ENCODE data around the gene TRIB2. TPM values are rescaled to one million over a fixed set of nuclear protein-coding genes. Genes with fewer than 3 reads are reported as not detected.

TRIB2 gene
- polyA plus RNA-seq, 1 of the 3 experiments (the other 2 are of a cell fraction): 27.5 TPM

DNA sequence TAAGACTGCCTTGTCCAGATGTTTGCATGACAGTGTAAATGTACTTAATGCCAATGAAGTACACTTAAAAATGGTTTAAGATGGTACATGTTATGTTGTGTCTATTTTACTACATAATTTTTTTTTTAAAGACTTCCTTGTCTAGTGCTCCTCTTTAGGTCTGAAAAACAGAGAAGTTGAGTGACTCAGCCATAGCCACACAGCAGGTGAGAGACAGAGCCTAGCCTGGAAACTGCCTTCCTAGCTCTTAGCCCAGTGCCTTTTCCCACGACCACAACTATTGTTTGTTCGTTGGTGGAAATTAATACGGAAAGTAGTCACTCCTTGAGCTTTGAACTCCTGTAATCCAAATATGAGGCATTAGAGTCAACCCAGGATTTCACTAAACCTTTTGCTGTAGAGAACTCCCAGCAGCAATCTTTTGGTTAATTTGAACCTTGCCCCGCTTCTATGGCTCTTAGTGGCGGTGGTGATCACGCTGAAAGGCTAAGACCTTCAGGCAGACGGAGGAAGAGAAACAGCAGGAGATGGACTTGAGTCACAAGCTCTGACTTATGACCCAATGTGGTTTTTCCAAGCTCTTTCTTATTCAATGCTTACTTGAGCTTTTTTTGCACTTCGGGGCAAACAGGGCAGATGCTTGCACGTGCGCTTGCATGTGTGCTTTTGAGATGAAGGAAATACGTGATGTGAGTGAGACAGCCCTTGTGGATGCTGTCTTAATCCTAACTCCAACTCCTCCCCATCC is 21.2 kb downstream of the TRIB2 start:
- Histone ChIP-seq H3K4me3 (ENCODE audit: low read depth in 2 of 2, low read length in 1 of 2) (no peak overlapping the region), H2AFZ (ENCODE audit: low read depth) (no peak overlapping the region), H3K4me2 (no peak overlapping the region), H3K79me2 (ENCODE audit: insufficient read depth) (peaks cover 73% of the 10 kb centered on the region), H3K9me2 (no peaks in the 10 kb centered on the region), H3K27ac (ENCODE audit: low read depth in 2 of 2, low read length in 1 of 2) (no peak overlapping the region), H4K20me1 (ENCODE audit: insufficient read depth) (peaks cover 99% of the 10 kb centered on the region), H3K9me3 (no peaks in the 10 kb centered on the region), H3K36me3 (replicated peaks in 1 of 2; ENCODE audit: control insufficient read depth in 1 of 2, insufficient read depth in 2 of 2, low read length in 1 of 2) (peaks cover 62 to 88% of the 10 kb centered on the region in 2 experiments), H3K9ac (no peak overlapping the region), H3K27me3 (ENCODE audit: insufficient read depth) (no peaks in the 10 kb centered on the region), H3K4me1 (ENCODE audit: control insufficient read depth in 1 of 2, insufficient read depth in 2 of 2, low read depth in 1 of 2, low read length in 1 of 2) (peaks cover 10 to 19% of the 10 kb centered on the region in 2 experiments; a peak in 2 of 4 replicates), H3F3A (replicated peaks; ENCODE audit: insufficient read depth) (peaks cover 7% of the 10 kb centered on the region)
- DNase-seq: no peak
- POLR2A ChIA-PET: no interaction called here
- CTCF ChIA-PET: interaction anchor here (0.8 to 3.3 kb wide), 6 partner anchors 9 to 909 kb away, joined by 3 to 16 read pairs (median 6); no protein-coding TSS in a partner anchor
- WGBS (ENCODE audit: low lambda C conversion rate): 87% methylated on average over 11 of the region's 11 CpGs
- no peak for TF ChIP-seq CHD2 (IDR thresholded peaks at IDR 0.05; ENCODE audit: low read length, partially characterized antibody)
- no peak for TF ChIP-seq EP300 (IDR thresholded peaks at IDR 0.05; ENCODE audit: borderline replicate concordance in 1 of 2, low read depth in 1 of 2, low read length in 1 of 2)
- TF ChIP-seq, protein P1, sequence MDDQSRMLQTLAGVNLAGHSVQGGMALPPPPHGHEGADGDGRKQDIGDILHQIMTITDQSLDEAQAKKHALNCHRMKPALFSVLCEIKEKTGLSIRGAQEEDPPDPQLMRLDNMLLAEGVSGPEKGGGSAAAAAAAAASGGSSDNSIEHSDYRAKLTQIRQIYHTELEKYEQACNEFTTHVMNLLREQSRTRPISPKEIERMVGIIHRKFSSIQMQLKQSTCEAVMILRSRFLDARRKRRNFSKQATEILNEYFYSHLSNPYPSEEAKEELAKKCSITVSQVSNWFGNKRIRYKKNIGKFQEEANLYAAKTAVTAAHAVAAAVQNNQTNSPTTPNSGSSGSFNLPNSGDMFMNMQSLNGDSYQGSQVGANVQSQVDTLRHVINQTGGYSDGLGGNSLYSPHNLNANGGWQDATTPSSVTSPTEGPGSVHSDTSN (IDR thresholded peaks at IDR 0.05): no peak
- no peak for TF ChIP-seq TCF12 (IDR thresholded peaks at IDR 0.05)
- TF ChIP-seq RFX5 (IDR thresholded peaks at IDR 0.05; ENCODE audit: low read length): no peak
- no peak for TF ChIP-seq RCOR1 (IDR thresholded peaks at IDR 0.05; ENCODE audit: low read length)
- no peak for TF ChIP-seq JUND (IDR thresholded peaks at IDR 0.05)

DNA sequence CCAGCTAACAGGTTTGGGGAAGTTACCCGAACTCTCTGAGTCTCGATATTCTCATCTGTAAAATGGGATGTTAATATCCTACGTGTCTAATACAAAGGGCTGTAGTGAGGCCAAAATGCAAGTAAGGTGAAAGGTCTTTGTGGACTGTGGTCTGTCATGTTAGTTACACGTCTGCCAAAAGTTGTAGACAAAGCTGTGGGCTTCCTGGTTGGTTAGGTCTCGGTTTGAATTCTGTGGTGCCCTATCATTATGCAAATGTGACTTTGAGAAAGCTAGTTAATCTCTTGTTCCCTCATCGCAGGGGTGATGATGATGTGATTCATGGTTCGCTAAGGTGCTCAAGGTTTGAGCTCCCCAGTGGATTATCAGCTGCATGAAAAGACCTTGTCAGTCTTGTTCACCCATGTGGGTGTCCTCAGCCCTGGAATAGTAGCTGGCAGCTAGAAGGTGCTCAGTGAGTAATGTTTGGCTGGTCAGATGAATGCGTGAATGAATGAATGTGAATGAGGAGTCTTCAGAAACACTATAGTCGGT is 23.1 kb downstream of the TRIB2 start:
- no peaks in the 10 kb centered on the region for H3K27me3 ChIP-seq (ENCODE audit: insufficient read depth)
- peaks cover 47 to 69% of the 10 kb centered on the region in 2 experiments for H3K36me3 ChIP-seq (replicated peaks in 1 of 2; ENCODE audit: control insufficient read depth in 1 of 2, insufficient read depth in 2 of 2, low read length in 1 of 2)
- H3K4me1 ChIP-seq (ENCODE audit: control insufficient read depth in 1 of 2, insufficient read depth in 2 of 2, low read depth in 1 of 2, low read length in 1 of 2): peaks cover 10 to 16% of the 10 kb centered on the region in 2 experiments; a peak in 2 of 4 replicates
- ChIA-PET POLR2A (no interaction called here), CTCF (interaction anchor here (1.1 to 3.7 kb wide), 7 partner anchors 11 to 267 kb away, joined by 3 to 22 read pairs (median 5); partner anchors contain the start of gene TRIB2)
- WGBS (ENCODE audit: low lambda C conversion rate): 89% methylated on average over 9 of the region's 9 CpGs
- DNase-seq: no peak
- H3K79me2 ChIP-seq (ENCODE audit: insufficient read depth): peaks cover 54% of the 10 kb centered on the region
- no peak overlapping the region for H3K4me3 ChIP-seq (ENCODE audit: low read depth in 2 of 2, low read length in 1 of 2)
- no peak overlapping the region for H3K9ac ChIP-seq
- no peak overlapping the region for H2AFZ ChIP-seq (ENCODE audit: low read depth)
- H4K20me1 ChIP-seq (ENCODE audit: insufficient read depth): peaks cover 86% of the 10 kb centered on the region
- no peak overlapping the region for H3K4me2 ChIP-seq
- no peaks in the 10 kb centered on the region for H3K9me3 ChIP-seq
- no peak overlapping the region for H3K27ac ChIP-seq (ENCODE audit: low read depth in 2 of 2, low read length in 1 of 2)
- TF ChIP-seq NRF1 (IDR thresholded peaks at IDR 0.05; ENCODE audit: low read depth, low read length): no peak
- no peak for TF ChIP-seq TAF1 (IDR thresholded peaks at IDR 0.05; ENCODE audit: borderline replicate concordance, low read depth, low read length)
- no peak for TF ChIP-seq JUND (IDR thresholded peaks at IDR 0.05)
- TF ChIP-seq, protein P2, sequence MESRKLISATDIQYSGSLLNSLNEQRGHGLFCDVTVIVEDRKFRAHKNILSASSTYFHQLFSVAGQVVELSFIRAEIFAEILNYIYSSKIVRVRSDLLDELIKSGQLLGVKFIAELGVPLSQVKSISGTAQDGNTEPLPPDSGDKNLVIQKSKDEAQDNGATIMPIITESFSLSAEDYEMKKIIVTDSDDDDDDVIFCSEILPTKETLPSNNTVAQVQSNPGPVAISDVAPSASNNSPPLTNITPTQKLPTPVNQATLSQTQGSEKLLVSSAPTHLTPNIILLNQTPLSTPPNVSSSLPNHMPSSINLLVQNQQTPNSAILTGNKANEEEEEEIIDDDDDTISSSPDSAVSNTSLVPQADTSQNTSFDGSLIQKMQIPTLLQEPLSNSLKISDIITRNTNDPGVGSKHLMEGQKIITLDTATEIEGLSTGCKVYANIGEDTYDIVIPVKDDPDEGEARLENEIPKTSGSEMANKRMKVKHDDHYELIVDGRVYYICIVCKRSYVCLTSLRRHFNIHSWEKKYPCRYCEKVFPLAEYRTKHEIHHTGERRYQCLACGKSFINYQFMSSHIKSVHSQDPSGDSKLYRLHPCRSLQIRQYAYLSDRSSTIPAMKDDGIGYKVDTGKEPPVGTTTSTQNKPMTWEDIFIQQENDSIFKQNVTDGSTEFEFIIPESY (IDR thresholded peaks at IDR 0.05; ENCODE audit: borderline replicate concordance, low read depth): no peak
- TF ChIP-seq CHD2 (IDR thresholded peaks at IDR 0.05; ENCODE audit: low read length, partially characterized antibody): no peak
- TF ChIP-seq FOXJ3 (CRISPR knock-in tag; IDR thresholded peaks at IDR 0.05): no peak
- TF ChIP-seq, protein P3, sequence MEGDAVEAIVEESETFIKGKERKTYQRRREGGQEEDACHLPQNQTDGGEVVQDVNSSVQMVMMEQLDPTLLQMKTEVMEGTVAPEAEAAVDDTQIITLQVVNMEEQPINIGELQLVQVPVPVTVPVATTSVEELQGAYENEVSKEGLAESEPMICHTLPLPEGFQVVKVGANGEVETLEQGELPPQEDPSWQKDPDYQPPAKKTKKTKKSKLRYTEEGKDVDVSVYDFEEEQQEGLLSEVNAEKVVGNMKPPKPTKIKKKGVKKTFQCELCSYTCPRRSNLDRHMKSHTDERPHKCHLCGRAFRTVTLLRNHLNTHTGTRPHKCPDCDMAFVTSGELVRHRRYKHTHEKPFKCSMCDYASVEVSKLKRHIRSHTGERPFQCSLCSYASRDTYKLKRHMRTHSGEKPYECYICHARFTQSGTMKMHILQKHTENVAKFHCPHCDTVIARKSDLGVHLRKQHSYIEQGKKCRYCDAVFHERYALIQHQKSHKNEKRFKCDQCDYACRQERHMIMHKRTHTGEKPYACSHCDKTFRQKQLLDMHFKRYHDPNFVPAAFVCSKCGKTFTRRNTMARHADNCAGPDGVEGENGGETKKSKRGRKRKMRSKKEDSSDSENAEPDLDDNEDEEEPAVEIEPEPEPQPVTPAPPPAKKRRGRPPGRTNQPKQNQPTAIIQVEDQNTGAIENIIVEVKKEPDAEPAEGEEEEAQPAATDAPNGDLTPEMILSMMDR (IDR thresholded peaks at IDR 0.05): no peak
- no peak for TF ChIP-seq POLR2AphosphoS5 (IDR thresholded peaks at IDR 0.05; ENCODE audit: low read depth, low read length)
- TF ChIP-seq EZH2phosphoT487 (IDR thresholded peaks at IDR 0.05; ENCODE audit: borderline replicate concordance, low read depth): no peak
- TF ChIP-seq FOSL2 (IDR thresholded peaks at IDR 0.05; ENCODE audit: borderline replicate concordance, low read depth): no peak
- H3F3A ChIP-seq (replicated peaks; ENCODE audit: insufficient read depth): peaks cover 13% of the 10 kb centered on the region
- no peaks in the 10 kb centered on the region for H3K9me2 ChIP-seq
